Mesenchymal stem cell (in vitro differentiated cells and primary cell): ENCODE results near the gene REX1BD.

Source experiments
- DNase-seq: peaks from one replicate; pipeline ENCODE4 v3.0.0-alpha.2; 2013
- H2AFZ ChIP-seq: one replicate; pipeline ENCODE4 v1.6.1; 2013; ENCODE audit warnings: low read depth, mild to moderate bottlenecking, control low read depth, inconsistent platforms, low read length, moderate library complexity
- H2AK5ac ChIP-seq: 2 replicates; pipeline ENCODE4 v1.6.1; 2013; ENCODE audit warnings: low read length, moderate library complexity, mild to moderate bottlenecking, inconsistent platforms; ENCODE audit not compliant: severe bottlenecking
- H2BK120ac ChIP-seq: one replicate; pipeline ENCODE4 v1.6.1; 2013; ENCODE audit warnings: low read depth, mild to moderate bottlenecking, inconsistent platforms, low read length, moderate library complexity
- H2BK12ac ChIP-seq, 2 experiments: one replicate each; pipeline ENCODE4 v1.6.1; 2013; ENCODE audit warnings: inconsistent platforms in 2 of 2, low read length in 2 of 2, mild to moderate bottlenecking in 2 of 2, moderate library complexity in 2 of 2, control low read depth in 1 of 2
- H2BK15ac ChIP-seq: one replicate; pipeline ENCODE4 v1.6.1; 2013; ENCODE audit warnings: mild to moderate bottlenecking, low read depth, inconsistent platforms; ENCODE audit not compliant: poor library complexity, severe bottlenecking
- H2BK5ac ChIP-seq: 2 replicates; pipeline ENCODE4 v1.6.1; 2013; ENCODE audit warnings: low read depth, mild to moderate bottlenecking, low read length, control low read depth, inconsistent platforms; ENCODE audit not compliant: poor library complexity, severe bottlenecking
- H3K14ac ChIP-seq, 2 experiments: one replicate each; pipeline ENCODE4 v1.6.1; 2013; ENCODE audit warnings: inconsistent platforms in 2 of 2, low read length in 2 of 2, control low read depth in 1 of 2, mild to moderate bottlenecking in 1 of 2, moderate library complexity in 1 of 2
- H3K18ac ChIP-seq, 2 experiments: one replicate each; pipeline ENCODE4 v1.6.1; 2013; ENCODE audit warnings: inconsistent platforms in 2 of 2, low read length in 2 of 2, control low read depth in 1 of 2, low read depth in 1 of 2, mild to moderate bottlenecking in 1 of 2
- H3K23ac ChIP-seq, 2 experiments: one replicate each; pipeline ENCODE4 v1.6.1; 2013; ENCODE audit warnings: inconsistent platforms in 2 of 2, low read length in 2 of 2, mild to moderate bottlenecking in 2 of 2, moderate library complexity in 2 of 2, control low read depth in 1 of 2
- H3K27ac ChIP-seq: 2 replicates; pipeline ENCODE4 v1.5.1; 2013; ENCODE audit warnings: mild to moderate bottlenecking, moderate library complexity, low read length, control low read depth, inconsistent platforms; ENCODE audit not compliant: poor library complexity, severe bottlenecking
- H3K27me3 ChIP-seq, 2 experiments: 2 replicates each; pipeline versions ENCODE4 v1.6.1 to v1.7.0; 2013; ENCODE audit warnings: low read length in 2 of 2, mild to moderate bottlenecking in 2 of 2, moderate library complexity in 2 of 2, control low read depth in 1 of 2, inconsistent platforms in 1 of 2; ENCODE audit not compliant: control insufficient read depth in 1 of 2, insufficient read depth in 1 of 2
- H3K36me3 ChIP-seq, 2 experiments: 2 replicates each; pipeline versions ENCODE4 v1.6.1 to v1.7.0; 2013; ENCODE audit warnings: low read length in 2 of 2, control low read depth in 1 of 2, inconsistent platforms in 1 of 2, low read depth in 1 of 2, mild to moderate bottlenecking in 1 of 2; ENCODE audit not compliant: insufficient read depth in 2 of 2, control insufficient read depth in 1 of 2
- H3K4ac ChIP-seq, 2 experiments: one replicate each; pipeline ENCODE4 v1.6.1; 2013; ENCODE audit warnings: inconsistent platforms in 2 of 2, low read length in 2 of 2, mild to moderate bottlenecking in 2 of 2, moderate library complexity in 2 of 2, control low read depth in 1 of 2, low read depth in 1 of 2
- H3K4me1 ChIP-seq: 2 replicates; pipeline ENCODE4 v1.6.1; 2013; ENCODE audit warnings: low read depth, low read length, control low read depth; ENCODE audit not compliant: control insufficient read depth, insufficient read depth
- H3K4me2 ChIP-seq: 2 replicates; pipeline ENCODE4 v1.6.1; 2013; ENCODE audit warnings: low read length, mild to moderate bottlenecking, inconsistent platforms; ENCODE audit not compliant: poor library complexity, severe bottlenecking
- H3K4me3 ChIP-seq, 2 experiments: 2 replicates each; pipeline versions ENCODE4 v1.5.1 to v1.7.0; 2013; ENCODE audit warnings: low read length in 2 of 2, mild to moderate bottlenecking in 2 of 2, control low read depth in 1 of 2, low read depth in 1 of 2; ENCODE audit not compliant: insufficient read depth in 1 of 2
- H3K79me1 ChIP-seq: replicated peaks from 2 replicates; pipeline ENCODE4 v1.6.1; 2013; ENCODE audit warnings: mild to moderate bottlenecking, control low read depth, low read length, inconsistent platforms; ENCODE audit not compliant: poor library complexity, severe bottlenecking
- H3K9ac ChIP-seq: 2 replicates; pipeline ENCODE4 v1.7.0; 2013; ENCODE audit warnings: mild to moderate bottlenecking, low read length, moderate library complexity
- H3K9me3 ChIP-seq: 2 replicates; pipeline ENCODE4 v1.7.0; 2013; ENCODE audit warnings: mild to moderate bottlenecking, low read length; ENCODE audit not compliant: control insufficient read depth
- H4K8ac ChIP-seq: one replicate; pipeline ENCODE4 v1.6.1; 2013; ENCODE audit warnings: inconsistent platforms, mild to moderate bottlenecking, low read length, moderate library complexity
- H4K91ac ChIP-seq: one replicate; pipeline ENCODE4 v1.6.1; 2013; ENCODE audit warnings: mild to moderate bottlenecking, low read length, inconsistent platforms
- WGBS: methylation state at CpG from one replicate; pipeline ENCODE4 v1.1.7; 2013; ENCODE audit warnings: mixed read lengths; 5-methylcytosine and 5-hydroxymethylcytosine counted together

REX1BD gene

DNA sequence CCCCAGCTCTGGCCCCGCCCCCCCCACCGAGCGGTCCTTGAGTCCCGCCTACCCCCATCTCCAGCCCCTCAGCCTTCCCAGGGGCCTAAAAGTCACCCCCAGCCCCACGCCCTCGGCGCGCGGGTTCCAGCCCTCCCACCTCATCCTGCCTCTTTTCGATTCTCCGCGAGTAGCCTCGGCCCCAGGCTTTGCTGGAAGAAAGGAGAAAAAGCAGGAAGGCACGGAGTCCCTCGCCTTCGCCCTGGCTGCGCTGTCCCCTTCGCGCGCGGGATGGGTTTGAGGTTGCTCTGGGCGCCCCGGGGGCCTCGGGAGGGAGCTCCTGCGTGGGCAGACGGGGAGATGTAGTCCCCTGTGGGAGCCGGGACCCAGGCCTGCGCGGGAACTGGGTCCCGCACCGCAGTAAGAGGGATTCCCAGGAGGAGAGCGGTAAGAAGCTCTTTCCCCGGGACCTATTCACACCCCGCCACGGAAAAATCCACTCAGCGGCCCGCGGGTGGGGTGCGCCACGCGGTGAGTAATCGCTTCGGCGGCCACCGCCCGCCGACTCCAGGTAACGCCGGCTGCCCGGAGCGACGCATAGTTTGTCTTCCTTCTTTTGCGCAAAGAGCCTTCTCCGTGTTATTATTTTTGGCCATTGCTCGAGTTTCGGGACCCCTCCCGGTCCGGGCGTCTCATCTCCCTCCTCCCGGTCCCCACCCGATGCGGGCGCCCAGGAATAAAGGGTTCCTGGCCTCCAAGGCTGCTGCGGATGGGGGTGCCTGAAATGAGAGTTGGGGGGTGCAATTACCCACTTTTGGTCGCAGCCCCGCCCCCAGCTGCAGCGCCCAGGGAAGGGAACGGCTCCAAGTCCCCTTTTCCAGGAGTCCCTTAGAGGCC is 18.9 kb downstream of the REX1BD start:
- no peak overlapping the region for H3K14ac ChIP-seq
- 4% methylated on average over 56 of the region's 68 CpGs for WGBS
- no peak overlapping the region for H2BK5ac ChIP-seq
- no peak overlapping the region for H3K27ac ChIP-seq
- no peak overlapping the region for H3K18ac ChIP-seq
- no peak overlapping the region for H4K91ac ChIP-seq
- no peak overlapping the region for H3K4ac ChIP-seq
- H3K9me3 ChIP-seq = no peaks in the 10 kb centered on the region
- H3K79me1 ChIP-seq = no peaks in the 10 kb centered on the region
- no peak overlapping the region for H3K23ac ChIP-seq
- DNase-seq = no peak
- no peak overlapping the region for H2AK5ac ChIP-seq
- no peak overlapping the region for H4K8ac ChIP-seq
- H3K4me2 ChIP-seq = no peak overlapping the region
- no peak overlapping the region for H2AFZ ChIP-seq
- no peak overlapping the region for H2BK120ac ChIP-seq
- H3K36me3 ChIP-seq = no peaks in the 10 kb centered on the region
- peak overlapping the region; percentile 76 for H2BK15ac ChIP-seq
- H3K27me3 ChIP-seq = peaks cover 62 to 85% of the 10 kb centered on the region in 2 experiments
- no peak overlapping the region for H2BK12ac ChIP-seq
- H3K9ac ChIP-seq = peak overlapping the region; percentile 26
- peaks cover 45% of the 10 kb centered on the region for H3K4me1 ChIP-seq
- peak overlapping the region; percentile 15 to 65 for H3K4me3 ChIP-seq

DNA sequence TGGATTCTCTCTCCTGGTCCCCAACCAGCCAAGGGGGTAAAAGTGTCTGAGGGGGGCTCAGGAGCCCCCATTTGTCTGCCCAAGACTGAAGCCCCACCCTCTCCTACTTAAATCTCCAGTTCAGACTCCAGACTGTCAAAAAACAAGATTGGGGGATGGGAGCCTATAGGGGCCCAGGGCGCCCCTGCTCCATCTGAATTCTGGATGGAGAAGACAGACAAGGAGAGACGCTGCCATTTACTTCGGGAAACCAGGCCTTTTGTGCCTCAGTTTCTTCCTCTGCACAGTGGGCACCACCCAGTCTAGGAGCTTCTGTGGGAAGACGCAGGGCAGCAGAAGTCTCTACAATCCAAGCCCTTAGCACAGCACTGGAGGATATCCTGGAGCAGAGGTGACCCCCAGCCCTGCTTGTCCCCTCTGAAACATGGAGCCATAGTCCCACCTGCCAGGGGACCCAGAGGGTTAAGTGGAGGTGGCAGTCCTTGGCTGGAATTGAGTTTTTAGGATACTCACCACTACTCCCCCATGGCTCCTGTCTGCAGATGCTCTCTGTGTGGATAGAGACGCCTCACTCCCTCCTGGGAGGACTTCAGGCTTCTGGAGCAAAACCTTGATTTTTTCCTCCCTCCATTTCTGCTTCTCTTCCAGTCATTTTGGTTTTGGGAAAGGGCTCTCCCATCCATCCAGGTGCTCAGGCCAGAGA is 19.7 kb downstream of the REX1BD start:
- Histone ChIP-seq H3K18ac (no peak overlapping the region), H3K79me1 (no peaks in the 10 kb centered on the region), H3K4ac (no peak overlapping the region), H2BK5ac (no peak overlapping the region), H2BK120ac (no peak overlapping the region), H2BK15ac (no peak overlapping the region), H2BK12ac (no peak overlapping the region), H3K23ac (no peak overlapping the region), H3K27me3 (peaks cover 67 to 83% of the 10 kb centered on the region in 2 experiments), H2AFZ (no peak overlapping the region), H3K36me3 (no peaks in the 10 kb centered on the region), H2AK5ac (no peak overlapping the region), H3K9ac (no peak overlapping the region), H4K8ac (no peak overlapping the region), H3K27ac (no peak overlapping the region), H3K4me2 (no peak overlapping the region), H3K14ac (no peak overlapping the region), H3K4me3 (no peak overlapping the region), H3K4me1 (peaks cover 53% of the 10 kb centered on the region), H3K9me3 (no peaks in the 10 kb centered on the region), H4K91ac (no peak overlapping the region)
- 21% methylated on average over 5 of the region's 5 CpGs for WGBS
- no peak for DNase-seq

DNA sequence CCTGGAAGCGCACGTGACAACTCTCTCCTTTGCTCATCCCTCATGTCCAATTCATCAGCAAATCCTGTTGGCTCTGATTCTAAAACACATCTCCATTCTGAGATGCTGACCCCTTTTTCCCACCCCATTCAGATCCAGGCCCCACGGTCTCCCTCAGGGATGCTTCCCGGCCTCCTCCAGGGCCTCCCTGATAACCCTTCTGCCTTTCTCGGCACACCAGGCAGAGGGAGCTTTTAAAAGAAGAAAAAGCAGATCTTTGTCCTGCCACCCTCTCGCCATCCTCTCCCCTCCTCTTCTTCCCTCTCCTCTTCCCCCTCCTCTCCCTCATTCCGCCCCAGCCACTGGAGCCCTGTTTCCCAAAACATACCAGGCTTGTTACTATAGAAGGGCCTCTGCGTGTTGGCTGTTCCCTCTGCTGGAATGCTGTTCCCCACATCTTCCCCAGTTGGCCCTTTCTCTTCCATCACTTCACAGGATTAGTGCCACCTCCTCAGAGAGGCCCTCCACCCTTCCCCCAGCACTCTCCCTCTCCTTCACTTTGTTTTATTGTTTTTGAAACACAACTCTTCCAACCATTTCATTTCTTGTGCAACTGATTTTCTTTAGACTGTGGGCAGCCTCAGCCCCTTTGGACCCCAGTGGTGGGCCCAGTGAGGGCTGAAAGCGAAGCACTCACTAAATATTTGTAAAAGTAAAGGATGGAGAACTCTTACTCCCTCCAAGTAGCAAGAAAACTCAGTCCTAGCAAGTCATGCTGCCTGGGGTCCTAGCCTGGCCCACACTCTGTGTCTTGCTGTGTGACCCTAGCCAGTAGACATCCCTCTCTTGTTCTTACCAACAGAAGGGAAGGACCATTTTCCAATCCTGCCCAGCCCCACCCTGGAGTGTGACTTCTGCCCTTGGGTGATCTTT is 20.5 kb downstream of the REX1BD start:
- no peaks in the 10 kb centered on the region for H3K79me1 ChIP-seq
- H2AFZ ChIP-seq = no peak overlapping the region
- H4K91ac ChIP-seq = no peak overlapping the region
- no peak overlapping the region for H3K23ac ChIP-seq
- H2AK5ac ChIP-seq = no peak overlapping the region
- no peaks in the 10 kb centered on the region for H3K36me3 ChIP-seq
- 32% methylated on average over 9 of the region's 9 CpGs for WGBS
- no peak overlapping the region for H3K18ac ChIP-seq
- H3K9ac ChIP-seq = no peak overlapping the region
- H3K4ac ChIP-seq = no peak overlapping the region
- peak overlapping the region; percentile 13 for H2BK15ac ChIP-seq
- H3K4me1 ChIP-seq = peaks cover 52% of the 10 kb centered on the region
- H3K14ac ChIP-seq = no peak overlapping the region
- no peak overlapping the region for H2BK5ac ChIP-seq
- H2BK12ac ChIP-seq = no peak overlapping the region
- peaks cover 72 to 84% of the 10 kb centered on the region in 2 experiments for H3K27me3 ChIP-seq
- H3K9me3 ChIP-seq = no peaks in the 10 kb centered on the region
- no peak overlapping the region for H3K27ac ChIP-seq
- H2BK120ac ChIP-seq = no peak overlapping the region
- DNase-seq = no peak
- no peak overlapping the region for H3K4me2 ChIP-seq
- no peak overlapping the region for H4K8ac ChIP-seq
- H3K4me3 ChIP-seq = no peak overlapping the region
